K562 (cell line): ENCODE data around the gene ZNF45.

Experiments
- ATF1 ChIP-seq, 2 experiments: fragments of 450-650 bp in 1 of 2; IDR thresholded peaks; 2 replicates each; pipeline ENCODE4 v1.6.1; 2016; ENCODE audit warnings: missing compliant biosample characterization in 1 of 2, missing genetic modification characterization in 1 of 2
- CBFB ChIP-seq: sonication (generic); formaldehyde crosslinking; IDR thresholded peaks from 2 replicates; pipeline ENCODE4 v1.4.0; 2020; ENCODE audit warnings: mild to moderate bottlenecking, missing genetic modification reagents
- CTCF ChIP-seq, 3 experiments: IDR thresholded peaks in 2 of 3; conservative IDR thresholded peaks in 1 of 3; 2 replicates each; pipeline ENCODE4 v1.5.1; 2011 to 2012; ENCODE audit warnings: low read length in 3 of 3, mild to moderate bottlenecking in 3 of 3, control low read depth in 2 of 3, improper control_type of control experiment in 1 of 3, inconsistent platforms in 1 of 3, low read depth in 1 of 3, mixed read lengths in 1 of 3, moderate library complexity in 1 of 3; ENCODE audit not compliant: insufficient read depth in 2 of 3
- HDAC1 ChIP-seq, 2 experiments: fragments of 450-650 bp; IDR thresholded peaks; 2 replicates each; pipeline ENCODE4 v1.6.1; 2016 to 2017; ENCODE audit warnings: inconsistent platforms in 1 of 2, mild to moderate bottlenecking in 1 of 2, moderate library complexity in 1 of 2
- KLF16 ChIP-seq: IDR thresholded peaks from 2 replicates; pipeline ENCODE4 v1.6.1; 2016; ENCODE audit warnings: antibody characterized with exemption
- MLLT1 ChIP-seq, 2 experiments: fragments of 450-650 bp; IDR thresholded peaks; 2 replicates each; pipeline ENCODE4 v1.6.1; 2016
- ZNF384 ChIP-seq: IDR thresholded peaks from 2 replicates; pipeline ENCODE4 v1.6.1; 2012; ENCODE audit warnings: low read depth, low read length, improper control_type of control experiment
- ZNF512 ChIP-seq: IDR thresholded peaks from 2 replicates; pipeline ENCODE4 v1.6.1; 2016; ENCODE audit warnings: missing genetic modification characterization, missing compliant biosample characterization
- ZNF707 ChIP-seq: fragments of 250-450 bp; sonication (Bioruptor Pico); conservative IDR thresholded peaks from 2 replicates; pipeline ENCODE4 v1.8.0; 2022; ENCODE audit warnings: inconsistent platforms, mild to moderate bottlenecking, moderate library complexity
- TF ChIP-seq, protein P1 (sequence below): sonication (generic); formaldehyde crosslinking; IDR thresholded peaks from 2 replicates; pipeline ENCODE4 v1.8.1; 2023; ENCODE audit warnings: missing genetic modification reagents, mild to moderate bottlenecking, borderline replicate concordance
- TF ChIP-seq, protein P2 (sequence below): fragments of 450-650 bp; IDR thresholded peaks from 2 replicates; pipeline ENCODE4 v1.7.0; 2016; ENCODE audit warnings: borderline replicate concordance

DNA sequence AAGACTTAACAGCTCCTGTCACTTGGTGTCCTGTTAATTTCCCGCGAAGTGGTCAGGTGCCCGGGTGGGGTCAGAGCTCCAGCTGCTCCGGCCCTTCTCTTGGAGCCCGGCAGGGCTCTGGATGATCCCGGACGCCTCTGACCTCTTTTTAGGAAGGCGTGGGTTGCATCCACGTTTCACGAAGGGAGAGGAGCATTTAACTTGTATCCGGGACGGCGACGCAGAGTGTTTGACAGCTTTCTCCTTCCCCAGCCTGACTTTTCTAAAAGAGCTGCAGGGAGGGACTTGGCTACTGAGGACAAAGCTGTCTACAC lies 49.6 kb upstream of the ZNF45 start:
- TF ChIP-seq MLLT1 (IDR thresholded peaks at IDR 0.05) (no peak), ZNF512 (tag) (no peak), CTCF (IDR thresholded peaks at IDR 0.05 in 2 of 3, conservative IDR thresholded peaks at IDR 0.05 in 1 of 3; ENCODE audit: insufficient read depth in 2 of 3, low read depth in 1 of 3, low read length in 3 of 3) (no peak), ZNF384 (no peak), CBFB (no peak), KLF16 (no peak), ZNF707 (no peak), HDAC1 (IDR thresholded peaks at IDR 0.05) (no peak), ATF1 (CRISPR knock-in tag; IDR thresholded peaks at IDR 0.05) (no peak), ATF1 (tag; IDR thresholded peaks at IDR 0.05) (no peak)
- TF ChIP-seq, protein P1, sequence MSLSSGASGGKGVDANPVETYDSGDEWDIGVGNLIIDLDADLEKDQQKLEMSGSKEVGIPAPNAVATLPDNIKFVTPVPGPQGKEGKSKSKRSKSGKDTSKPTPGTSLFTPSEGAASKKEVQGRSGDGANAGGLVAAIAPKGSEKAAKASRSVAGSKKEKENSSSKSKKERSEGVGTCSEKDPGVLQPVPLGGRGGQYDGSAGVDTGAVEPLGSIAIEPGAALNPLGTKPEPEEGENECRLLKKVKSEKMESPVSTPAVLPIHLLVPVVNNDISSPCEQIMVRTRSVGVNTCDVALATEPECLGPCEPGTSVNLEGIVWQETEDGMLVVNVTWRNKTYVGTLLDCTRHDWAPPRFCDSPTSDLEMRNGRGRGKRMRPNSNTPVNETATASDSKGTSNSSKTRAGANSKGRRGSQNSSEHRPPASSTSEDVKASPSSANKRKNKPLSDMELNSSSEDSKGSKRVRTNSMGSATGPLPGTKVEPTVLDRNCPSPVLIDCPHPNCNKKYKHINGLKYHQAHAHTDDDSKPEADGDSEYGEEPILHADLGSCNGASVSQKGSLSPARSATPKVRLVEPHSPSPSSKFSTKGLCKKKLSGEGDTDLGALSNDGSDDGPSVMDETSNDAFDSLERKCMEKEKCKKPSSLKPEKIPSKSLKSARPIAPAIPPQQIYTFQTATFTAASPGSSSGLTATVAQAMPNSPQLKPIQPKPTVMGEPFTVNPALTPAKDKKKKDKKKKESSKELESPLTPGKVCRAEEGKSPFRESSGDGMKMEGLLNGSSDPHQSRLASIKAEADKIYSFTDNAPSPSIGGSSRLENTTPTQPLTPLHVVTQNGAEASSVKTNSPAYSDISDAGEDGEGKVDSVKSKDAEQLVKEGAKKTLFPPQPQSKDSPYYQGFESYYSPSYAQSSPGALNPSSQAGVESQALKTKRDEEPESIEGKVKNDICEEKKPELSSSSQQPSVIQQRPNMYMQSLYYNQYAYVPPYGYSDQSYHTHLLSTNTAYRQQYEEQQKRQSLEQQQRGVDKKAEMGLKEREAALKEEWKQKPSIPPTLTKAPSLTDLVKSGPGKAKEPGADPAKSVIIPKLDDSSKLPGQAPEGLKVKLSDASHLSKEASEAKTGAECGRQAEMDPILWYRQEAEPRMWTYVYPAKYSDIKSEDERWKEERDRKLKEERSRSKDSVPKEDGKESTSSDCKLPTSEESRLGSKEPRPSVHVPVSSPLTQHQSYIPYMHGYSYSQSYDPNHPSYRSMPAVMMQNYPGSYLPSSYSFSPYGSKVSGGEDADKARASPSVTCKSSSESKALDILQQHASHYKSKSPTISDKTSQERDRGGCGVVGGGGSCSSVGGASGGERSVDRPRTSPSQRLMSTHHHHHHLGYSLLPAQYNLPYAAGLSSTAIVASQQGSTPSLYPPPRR (CRISPR knock-in tag) = no peak
- TF ChIP-seq, protein P2, sequence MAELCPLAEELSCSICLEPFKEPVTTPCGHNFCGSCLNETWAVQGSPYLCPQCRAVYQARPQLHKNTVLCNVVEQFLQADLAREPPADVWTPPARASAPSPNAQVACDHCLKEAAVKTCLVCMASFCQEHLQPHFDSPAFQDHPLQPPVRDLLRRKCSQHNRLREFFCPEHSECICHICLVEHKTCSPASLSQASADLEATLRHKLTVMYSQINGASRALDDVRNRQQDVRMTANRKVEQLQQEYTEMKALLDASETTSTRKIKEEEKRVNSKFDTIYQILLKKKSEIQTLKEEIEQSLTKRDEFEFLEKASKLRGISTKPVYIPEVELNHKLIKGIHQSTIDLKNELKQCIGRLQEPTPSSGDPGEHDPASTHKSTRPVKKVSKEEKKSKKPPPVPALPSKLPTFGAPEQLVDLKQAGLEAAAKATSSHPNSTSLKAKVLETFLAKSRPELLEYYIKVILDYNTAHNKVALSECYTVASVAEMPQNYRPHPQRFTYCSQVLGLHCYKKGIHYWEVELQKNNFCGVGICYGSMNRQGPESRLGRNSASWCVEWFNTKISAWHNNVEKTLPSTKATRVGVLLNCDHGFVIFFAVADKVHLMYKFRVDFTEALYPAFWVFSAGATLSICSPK = no peak
